ENCODE results near the gene CRYL1. TPM values are rescaled to one million over a fixed set of nuclear protein-coding genes. Genes with fewer than 3 reads are reported as not detected.

Gene CRYL1
- total RNA-seq, 2 donors from 2014 or later = 14.5 to 32.2 TPM

DNA sequence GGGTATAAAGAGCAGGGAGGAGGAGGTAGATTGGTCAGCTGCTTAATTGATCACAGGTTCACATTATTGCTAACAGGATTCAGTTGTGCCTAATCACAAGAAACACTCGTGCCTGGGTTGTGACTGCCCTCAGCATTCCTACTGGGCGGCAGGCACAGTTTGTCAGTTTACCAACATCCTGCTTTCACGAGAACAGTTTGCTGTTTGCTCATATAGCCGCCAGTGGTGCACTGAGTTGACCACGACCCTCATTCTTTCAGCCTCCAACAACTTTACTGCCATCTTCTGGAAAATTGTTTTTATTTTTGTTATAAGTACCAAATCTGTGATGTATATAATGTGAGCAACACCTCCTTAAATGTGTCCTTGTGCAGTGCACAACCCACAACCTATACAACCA is 25.1 kb upstream of the CRYL1 start:
- no peaks in the 10 kb centered on the region for H3K9me3 ChIP-seq
- no peak overlapping the region for H3K27ac ChIP-seq
- DNase-seq = no peak
- H3K36me3 ChIP-seq (replicated peaks in 1 of 2; ENCODE audit: insufficient read depth in 1 of 2, low read depth in 2 of 2) = no peaks in the 10 kb centered on the region
- H3K4me3 ChIP-seq = no peak overlapping the region
- no peaks in the 10 kb centered on the region for H3K27me3 ChIP-seq
- 35 to 48% methylated on average over 5 of the region's 5 CpGs for WGBS, 2 donors
- no peaks in the 10 kb centered on the region for H3K4me1 ChIP-seq
- ATAC-seq = no peak
- TF ChIP-seq POLR2A (IDR thresholded peaks at IDR 0.05) = no peak
- TF ChIP-seq, protein P1, sequence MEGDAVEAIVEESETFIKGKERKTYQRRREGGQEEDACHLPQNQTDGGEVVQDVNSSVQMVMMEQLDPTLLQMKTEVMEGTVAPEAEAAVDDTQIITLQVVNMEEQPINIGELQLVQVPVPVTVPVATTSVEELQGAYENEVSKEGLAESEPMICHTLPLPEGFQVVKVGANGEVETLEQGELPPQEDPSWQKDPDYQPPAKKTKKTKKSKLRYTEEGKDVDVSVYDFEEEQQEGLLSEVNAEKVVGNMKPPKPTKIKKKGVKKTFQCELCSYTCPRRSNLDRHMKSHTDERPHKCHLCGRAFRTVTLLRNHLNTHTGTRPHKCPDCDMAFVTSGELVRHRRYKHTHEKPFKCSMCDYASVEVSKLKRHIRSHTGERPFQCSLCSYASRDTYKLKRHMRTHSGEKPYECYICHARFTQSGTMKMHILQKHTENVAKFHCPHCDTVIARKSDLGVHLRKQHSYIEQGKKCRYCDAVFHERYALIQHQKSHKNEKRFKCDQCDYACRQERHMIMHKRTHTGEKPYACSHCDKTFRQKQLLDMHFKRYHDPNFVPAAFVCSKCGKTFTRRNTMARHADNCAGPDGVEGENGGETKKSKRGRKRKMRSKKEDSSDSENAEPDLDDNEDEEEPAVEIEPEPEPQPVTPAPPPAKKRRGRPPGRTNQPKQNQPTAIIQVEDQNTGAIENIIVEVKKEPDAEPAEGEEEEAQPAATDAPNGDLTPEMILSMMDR (IDR thresholded peaks at IDR 0.05) = no peak
- intact Hi-C loops (cut with DNase I) = no loop called here

DNA sequence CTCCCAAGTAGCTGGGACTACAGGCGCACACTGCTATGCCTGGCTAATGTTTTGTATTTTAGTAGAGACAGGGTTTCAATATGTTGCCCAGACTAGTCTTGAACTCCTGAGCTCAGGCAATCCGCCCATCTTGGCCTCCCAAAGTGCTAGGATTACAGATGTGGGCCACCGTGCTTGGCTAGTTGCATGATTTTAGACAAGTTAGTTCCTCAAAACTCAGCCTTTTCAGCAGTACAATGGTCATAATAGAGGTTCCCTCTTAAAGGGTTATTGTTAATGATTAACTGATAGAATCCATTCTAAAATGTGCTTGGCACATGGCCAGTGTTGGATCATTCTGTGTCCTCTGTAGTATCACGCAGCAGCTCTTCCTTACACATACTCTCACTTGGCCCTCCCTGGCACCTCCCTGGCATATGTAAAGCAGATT is 21.8 kb upstream of the CRYL1 start:
- Histone ChIP-seq H3K36me3 (replicated peaks in 1 of 2; ENCODE audit: insufficient read depth in 1 of 2, low read depth in 2 of 2) (no peaks in the 10 kb centered on the region), H3K4me3 (no peak overlapping the region), H3K27ac (no peak overlapping the region), H3K4me1 (no peaks in the 10 kb centered on the region), H3K9me3 (no peaks in the 10 kb centered on the region), H3K27me3 (no peaks in the 10 kb centered on the region)
- WGBS, 2 donors = 55 to 60% methylated on average over 4 of the region's 4 CpGs
- ATAC-seq = no peak
- intact Hi-C loops (cut with DNase I) = no loop called here
- TF ChIP-seq POLR2A (IDR thresholded peaks at IDR 0.05) = no peak
- TF ChIP-seq, protein P1 (IDR thresholded peaks at IDR 0.05) = no peak
- DNase-seq = peak in 2 of 4 donors; percentile 31 to 38

DNA sequence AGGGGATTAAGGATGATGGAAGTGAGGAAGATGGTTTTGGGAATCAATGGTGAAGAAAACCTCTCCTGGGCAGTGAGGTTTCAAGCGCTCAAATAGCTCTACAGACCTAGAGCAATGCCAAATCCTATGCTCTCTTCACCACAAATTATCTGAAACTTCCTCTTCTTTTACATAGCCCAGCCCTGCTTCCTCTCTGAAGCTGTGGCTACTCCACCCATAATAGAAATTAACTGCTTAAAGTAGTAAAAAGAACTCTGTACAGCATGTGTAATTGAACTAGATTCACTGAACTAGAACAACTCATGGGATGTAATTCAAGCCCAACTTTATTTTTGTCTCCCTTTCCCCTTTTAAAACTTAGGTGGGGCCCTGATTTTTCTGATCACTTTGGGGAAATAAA is 20.9 kb upstream of the CRYL1 start:
- Histone ChIP-seq H3K36me3 (replicated peaks in 1 of 2; ENCODE audit: insufficient read depth in 1 of 2, low read depth in 2 of 2) (no peaks in the 10 kb centered on the region), H3K9me3 (no peaks in the 10 kb centered on the region), H3K27me3 (no peaks in the 10 kb centered on the region), H3K4me3 (no peak overlapping the region), H3K27ac (no peak overlapping the region), H3K4me1 (no peaks in the 10 kb centered on the region)
- DNase-seq (no peak), ATAC-seq (no peak)
- intact Hi-C loops (cut with DNase I) = no loop called here
- WGBS, 2 donors = 81 to 93% methylated on average over 1 of the region's 1 CpG
- TF ChIP-seq POLR2A (IDR thresholded peaks at IDR 0.05) = no peak
- TF ChIP-seq, protein P1 (IDR thresholded peaks at IDR 0.05) = no peak

DNA sequence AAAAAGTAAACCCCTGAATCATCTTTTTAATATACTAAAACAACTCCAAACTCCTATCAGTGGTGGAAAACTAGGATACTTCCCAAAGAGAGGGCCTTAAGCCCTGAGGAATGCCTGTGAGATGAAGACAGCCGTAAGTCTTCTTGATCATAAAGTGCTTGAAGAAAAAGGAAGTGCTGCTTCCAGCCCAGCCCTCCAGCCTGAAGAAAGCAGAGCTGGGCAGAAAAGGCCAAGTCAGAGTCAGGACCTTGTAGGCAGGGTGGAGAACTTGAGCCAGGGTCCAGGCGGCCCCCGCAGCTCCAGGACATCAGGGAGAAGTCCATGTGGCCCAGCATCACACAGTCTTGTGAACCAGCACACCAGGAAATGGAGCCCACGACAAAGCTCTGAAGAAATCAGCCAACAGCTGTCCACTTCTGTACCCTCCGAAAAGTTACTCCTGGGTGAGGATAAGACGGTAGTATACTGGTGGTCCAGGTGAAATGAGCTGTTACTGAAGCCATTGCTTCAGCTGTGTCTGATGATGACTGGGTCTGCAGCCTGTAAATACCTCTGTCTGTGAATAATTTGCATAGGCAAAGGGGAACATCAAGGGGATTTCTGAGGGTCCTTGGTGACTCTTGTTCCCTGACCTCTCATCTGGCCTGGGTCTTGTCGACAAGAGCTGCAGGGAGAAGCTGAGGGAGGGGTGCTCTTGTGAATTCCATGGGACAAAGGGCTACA is 18.7 kb upstream of the CRYL1 start:
- no peak overlapping the region for H3K4me3 ChIP-seq
- H3K27ac ChIP-seq = no peak overlapping the region
- intact Hi-C loops (cut with DNase I) = no loop called here
- H3K36me3 ChIP-seq (replicated peaks in 1 of 2; ENCODE audit: insufficient read depth in 1 of 2, low read depth in 2 of 2) = no peaks in the 10 kb centered on the region
- WGBS, 2 donors = 78 to 85% methylated on average over 7 of the region's 7 CpGs
- TF ChIP-seq, protein P1 (IDR thresholded peaks at IDR 0.05) = no peak
- TF ChIP-seq POLR2A (IDR thresholded peaks at IDR 0.05) = no peak
- no peaks in the 10 kb centered on the region for H3K9me3 ChIP-seq
- H3K4me1 ChIP-seq = no peaks in the 10 kb centered on the region
- DNase-seq (no peak), ATAC-seq (no peak)
- no peaks in the 10 kb centered on the region for H3K27me3 ChIP-seq

DNA sequence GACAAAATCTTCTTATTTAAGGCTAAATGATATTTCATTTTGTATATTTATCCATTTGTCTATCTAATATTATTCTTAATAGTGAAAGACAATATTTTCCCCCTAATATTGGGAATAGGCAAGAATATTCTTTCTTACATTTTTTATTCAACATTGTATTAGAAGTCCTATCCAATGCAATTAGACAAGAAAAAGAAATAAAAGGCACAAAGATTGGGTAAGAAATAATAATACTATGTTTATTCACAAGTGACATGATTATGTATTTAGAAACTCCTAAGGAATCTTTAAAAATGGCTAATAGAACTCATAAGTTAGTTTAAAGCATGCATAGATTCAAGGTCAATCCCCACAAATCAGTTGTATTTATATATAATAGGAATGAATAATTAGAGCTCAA is 11.3 kb upstream of the CRYL1 start:
- TF ChIP-seq, protein P1 (IDR thresholded peaks at IDR 0.05) = no peak
- TF ChIP-seq POLR2A (IDR thresholded peaks at IDR 0.05) = no peak
- no peaks in the 10 kb centered on the region for H3K36me3 ChIP-seq (replicated peaks in 1 of 2; ENCODE audit: insufficient read depth in 1 of 2, low read depth in 2 of 2)
- H3K27ac ChIP-seq = no peak overlapping the region
- no peaks in the 10 kb centered on the region for H3K27me3 ChIP-seq
- peaks cover 0 to 4% (median 0%) of the 10 kb centered on the region in 3 donors for H3K9me3 ChIP-seq
- no peak for ATAC-seq
- no peaks in the 10 kb centered on the region for H3K4me1 ChIP-seq
- intact Hi-C loops (cut with DNase I) = no loop called here
- DNase-seq = no peak
- no peak overlapping the region for H3K4me3 ChIP-seq
